ENCODE data around the gene CHTF18.

DNA sequence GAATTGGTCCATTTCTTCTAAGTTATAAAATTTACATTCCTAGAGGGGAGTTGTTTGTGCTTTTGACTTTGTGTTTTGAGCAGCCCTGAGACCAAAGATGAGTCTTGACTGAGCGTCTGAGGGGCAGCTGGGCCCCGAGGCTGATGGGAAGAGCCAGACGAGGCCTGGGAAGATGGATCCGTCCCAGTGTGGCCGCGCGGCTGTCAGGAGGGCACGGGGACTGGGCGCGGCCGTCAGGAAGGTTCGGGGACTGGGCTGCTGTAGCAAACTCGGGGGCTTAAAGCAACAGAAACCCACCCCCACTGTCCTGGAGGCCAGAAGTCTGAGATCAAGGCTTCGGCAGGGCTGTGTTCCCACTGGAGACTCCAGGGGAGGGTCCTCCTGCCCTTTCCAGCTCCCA lies 50.3 kb downstream of the CHTF18 start:
- no peak for TF ChIP-seq CTCF (IDR thresholded peaks at IDR 0.05)
- no peak for TF ChIP-seq POLR2A (IDR thresholded peaks at IDR 0.05)

All from right lobe of liver (tissue), 4 donors.